Measurements from ENCODE around the gene GRID2. TPM values are rescaled to one million over a fixed set of nuclear protein-coding genes. Genes with fewer than 3 reads are reported as not detected.

GRID2 gene
- total RNA-seq, 4 donors from 2014 or later, result not detected

- no peak for TF ChIP-seq CTCF (IDR thresholded peaks at IDR 0.05; ENCODE audit: low read depth)
Observed at GRCh38 chr4:93478805-93479204, 1175.0 kb downstream of the GRID2 start.

GRCh38 chr4:93480452-93480851 lies 1176.7 kb downstream of the GRID2 start:
- no peak for TF ChIP-seq CTCF (IDR thresholded peaks at IDR 0.05; ENCODE audit: low read depth)

- no peak for TF ChIP-seq CTCF (IDR thresholded peaks at IDR 0.05; ENCODE audit: low read depth)
Observed at GRCh38 chr4:93495346-93495745, 1191.6 kb downstream of the GRID2 start.

GRCh38 chr4:93501244-93501643 lies 1197.5 kb downstream of the GRID2 start:
- TF ChIP-seq CTCF (IDR thresholded peaks at IDR 0.05; ENCODE audit: low read depth), result no peak

GRCh38 chr4:93501946-93502345 lies 1198.2 kb downstream of the GRID2 start:
- no peak for TF ChIP-seq CTCF (IDR thresholded peaks at IDR 0.05; ENCODE audit: low read depth)

GRCh38 chr4:93502991-93503390 lies 1199.2 kb downstream of the GRID2 start:
- no peak for TF ChIP-seq CTCF (IDR thresholded peaks at IDR 0.05; ENCODE audit: low read depth)

- TF ChIP-seq CTCF (IDR thresholded peaks at IDR 0.05; ENCODE audit: low read depth), result no peak
Observed at GRCh38 chr4:93513851-93514250, 1210.1 kb downstream of the GRID2 start.
